Colonic mucosa (tissue), 4 donors: Measurements from ENCODE around the gene RAD51. TPM values are rescaled to one million over a fixed set of nuclear protein-coding genes. Genes with fewer than 3 reads are reported as not detected.

Experiments used
- DNase-seq: peaks from one replicate; pipeline ENCODE4 v3.0.0-alpha.2; 2020
- H3K27ac ChIP-seq: fragments of 200-600 bp; one replicate; pipeline ENCODE4 v1.8.0; 2021
- H3K27me3 ChIP-seq: fragments of 200-600 bp; one replicate; pipeline ENCODE4 v1.8.0; 2021
- H3K36me3 ChIP-seq: fragments of 200-600 bp; one replicate; pipeline ENCODE4 v1.8.0; 2021
- H3K4me1 ChIP-seq: fragments of 200-600 bp; one replicate; pipeline ENCODE4 v1.8.0; 2021; ENCODE audit warnings: mild to moderate bottlenecking
- H3K4me3 ChIP-seq: fragments of 200-600 bp; one replicate; pipeline ENCODE4 v1.8.0; 2021
- H3K9ac ChIP-seq, 2 donors: one replicate each; pipeline ENCODE4 v1.7.0; 2013; ENCODE audit warnings: control low read depth in 2 of 2, low read depth in 2 of 2, low read length in 2 of 2
- H3K9me3 ChIP-seq: fragments of 200-600 bp; one replicate; pipeline ENCODE4 v1.8.0; 2021
- CTCF ChIP-seq: fragments of 200-600 bp; IDR thresholded peaks from one replicate; pipeline ENCODE4 v1.8.0; 2022; ENCODE audit warnings: antibody characterized with exemption, mild to moderate bottlenecking
- intact Hi-C: fragments of 100-400 bp; cut with DNase I; formaldehyde crosslinking; loops from one replicate; pipeline ENCODE4 v1.14.1; 2022
- total RNA-seq, 2 donors: library from RNA; stranded (reverse); fragmentation: NEBNext Ultra II Directional in 1 of 2; extraction: Animal tissue kit (Norgen Biotek cat#: 25700) in 1 of 2; gene quantifications; one replicate each; pipeline ENCODE4 v1.2.1, GENCODE V29; 2021
- donor health status: healthy.
- donor health status: DM: no; HTN: no; CAD: no.
- donor health status: DM: no; HTN: no; CAD: no.

The RAD51 gene
- total RNA-seq, 2 donors from 2014 or later: 10.0 to 30.5 TPM

DNA sequence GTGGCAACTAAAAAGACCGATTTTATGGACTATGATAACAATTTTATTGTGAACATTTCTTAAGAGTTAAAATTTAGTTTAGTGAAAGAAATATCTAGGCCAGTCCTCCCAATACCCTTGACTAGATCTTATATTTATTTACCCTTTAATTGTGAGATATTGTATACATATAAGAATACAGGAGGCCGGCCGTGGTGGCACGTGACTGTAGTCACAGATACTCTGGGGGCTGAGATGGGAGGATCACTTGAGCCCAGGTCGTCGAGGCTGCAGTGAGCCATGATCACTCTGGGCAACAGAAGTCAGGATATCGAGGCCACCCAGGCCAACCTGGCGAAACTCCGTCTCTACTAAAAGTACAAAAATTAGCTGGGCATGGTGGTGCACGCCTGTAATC lies 60.8 kb downstream of the RAD51 start:
- Histone ChIP-seq H3K9ac (peak overlapping the region in 1 of 2 donors; percentile 75), H3K27me3 (no peaks in the 10 kb centered on the region), H3K36me3 (peaks cover 7% of the 10 kb centered on the region), H3K9me3 (no peaks in the 10 kb centered on the region), H3K27ac (peak overlapping the region; percentile 80), H3K4me3 (peak overlapping the region; percentile 97), H3K4me1 (no peaks in the 10 kb centered on the region)
- intact Hi-C loops: no loop called here
- no peak for TF ChIP-seq CTCF
- DNase-seq: no peak

- H3K9me3 ChIP-seq: no peaks in the 10 kb centered on the region
- H3K27ac ChIP-seq: no peak overlapping the region
- no peak for TF ChIP-seq CTCF
- no peak overlapping the region for H3K4me3 ChIP-seq
- intact Hi-C loops: no loop called here
- no peaks in the 10 kb centered on the region for H3K4me1 ChIP-seq
- H3K36me3 ChIP-seq: peaks cover 1% of the 10 kb centered on the region
- no peak overlapping the region for H3K9ac ChIP-seq
- no peaks in the 10 kb centered on the region for H3K27me3 ChIP-seq
- DNase-seq: no peak
Measured at GRCh38 chr15:40756938-40757337, 62.0 kb downstream of the RAD51 start.

DNA sequence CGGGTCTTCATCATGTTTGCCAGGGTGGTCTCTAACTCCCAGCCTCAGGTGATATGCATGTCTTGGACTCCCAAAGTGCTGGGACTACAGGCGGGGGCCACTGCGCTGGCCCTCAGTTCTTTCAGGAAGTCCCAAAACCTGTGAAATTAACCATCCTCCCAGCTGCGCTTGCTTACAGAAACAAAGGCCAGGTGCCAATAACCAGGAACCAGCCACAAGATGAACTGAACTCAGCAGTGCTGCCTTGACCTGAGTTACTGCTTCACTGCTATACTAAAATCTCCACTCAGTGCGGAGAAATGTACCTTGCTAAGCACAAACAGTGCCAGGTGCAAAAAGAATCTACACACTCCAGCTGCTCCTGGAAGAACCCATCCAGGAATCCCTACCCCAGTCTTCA lies 65.0 kb downstream of the RAD51 start:
- Histone ChIP-seq H3K36me3 (no peaks in the 10 kb centered on the region), H3K9ac (no peak overlapping the region), H3K4me1 (peaks cover 3% of the 10 kb centered on the region), H3K27ac (no peak overlapping the region), H3K27me3 (no peaks in the 10 kb centered on the region), H3K4me3 (no peak overlapping the region), H3K9me3 (no peaks in the 10 kb centered on the region)
- no peak for TF ChIP-seq CTCF
- intact Hi-C loops: no loop called here
- no peak for DNase-seq

DNA sequence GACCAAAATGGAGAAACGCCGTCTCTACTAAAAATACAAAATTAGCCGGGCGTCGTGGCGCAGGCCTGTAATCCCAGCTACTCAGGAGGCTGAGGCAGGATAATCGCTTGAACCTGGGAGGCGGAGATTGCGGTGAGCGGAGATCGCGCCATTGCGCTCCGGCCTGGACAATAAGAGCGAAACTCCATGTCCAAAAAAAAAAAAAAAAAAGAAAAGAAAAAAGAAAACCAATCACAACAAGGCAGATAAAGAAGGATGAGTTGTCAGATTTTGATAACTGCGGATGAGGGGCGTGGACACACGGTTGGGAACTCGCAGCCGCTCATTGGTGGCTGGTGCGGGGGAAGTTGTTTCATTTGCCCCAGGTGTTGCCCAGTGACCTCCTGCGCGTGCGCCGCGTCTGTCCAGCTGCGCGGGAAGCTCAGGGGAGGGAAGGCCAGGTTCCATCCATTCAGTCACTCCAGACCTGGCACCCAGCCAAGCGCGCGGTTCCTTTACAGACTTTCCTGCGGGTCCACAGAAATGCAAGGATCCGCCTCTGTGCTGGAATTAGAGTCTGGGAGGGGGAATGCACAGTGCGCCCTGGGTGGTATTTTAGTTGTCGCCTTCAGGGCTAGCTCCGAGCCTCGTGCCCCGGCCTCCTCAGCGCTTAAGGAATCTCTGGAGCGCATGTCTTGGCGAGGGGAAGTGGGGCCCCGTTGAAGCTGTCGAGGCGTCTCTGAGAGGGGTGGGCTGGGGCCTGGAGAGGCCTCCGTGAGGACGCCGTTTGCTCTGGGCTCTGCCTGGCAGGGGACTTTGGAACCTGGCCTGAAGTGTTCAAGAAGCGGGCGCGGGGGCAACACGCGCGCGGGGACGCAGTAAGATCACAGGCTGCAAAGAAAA lies 68.2 kb downstream of the RAD51 start:
- peak overlapping the region; percentile 88 for H3K27ac ChIP-seq
- TF ChIP-seq CTCF: no peak
- intact Hi-C loops: no loop called here
- peaks cover 14% of the 10 kb centered on the region for H3K4me1 ChIP-seq
- H3K9ac ChIP-seq: peak overlapping the region; percentile 76 to 81
- DNase-seq: peak; percentile 90
- peak overlapping the region; percentile 59 for H3K4me3 ChIP-seq
- H3K36me3 ChIP-seq: no peaks in the 10 kb centered on the region
- no peaks in the 10 kb centered on the region for H3K9me3 ChIP-seq
- H3K27me3 ChIP-seq: no peaks in the 10 kb centered on the region

GRCh38 chr15:40763801-40764628 lies 69.0 kb downstream of the RAD51 start, which contains the start of gene GCHFR:
TSS of gene GCHFR (plus strand) at chr15:40764068. CDS start at chr15:40764181, 113 bp downstream.
- Histone ChIP-seq H3K4me1 (peaks cover 18% of the 10 kb centered on the region), H3K4me3 (peak within 1 kb of the TSS; percentile 59), H3K27ac (peak within 1 kb of the TSS; percentile 88), H3K27me3 (no peaks in the 10 kb centered on the region), H3K9me3 (no peaks in the 10 kb centered on the region), H3K9ac (peak within 1 kb of the TSS; percentile 76 to 94), H3K36me3 (no peaks in the 10 kb centered on the region)
- intact Hi-C loops: no loop called here
- TF ChIP-seq CTCF: peak; percentile 40
- peak; percentile 88 for DNase-seq
